HG02840 (cell line): Measurements from ENCODE around the gene FAM20B.

ENCODE experiments used
- ATAC-seq: cut with Tn5 transposase; IDR thresholded peaks from one replicate; pipeline ENCODE4 v1.9.1; 2021; ENCODE audit warnings: mild to moderate bottlenecking, moderate library complexity, moderate number of reproducible peaks; ENCODE audit not compliant: unreplicated experiment, low FRiP score

The FAM20B gene

GRCh38 chr1:179090923-179091322 lies 65.2 kb downstream of the FAM20B start:
- no peak for ATAC-seq

GRCh38 chr1:179091691-179092165 lies 66.0 kb downstream of the FAM20B start:
- no peak for ATAC-seq

GRCh38 chr1:179092896-179093461 lies 67.3 kb downstream of the FAM20B start:
- no peak for ATAC-seq

GRCh38 chr1:179094818-179095217 lies 69.1 kb downstream of the FAM20B start:
- no peak for ATAC-seq

- no peak for ATAC-seq
Observed at GRCh38 chr1:179095377-179095776, 69.7 kb downstream of the FAM20B start.

GRCh38 chr1:179095924-179096323 lies 70.2 kb downstream of the FAM20B start:
- no peak for ATAC-seq

GRCh38 chr1:179099891-179100290 lies 74.2 kb downstream of the FAM20B start:
- no peak for ATAC-seq

GRCh38 chr1:179101566-179101965 lies 75.9 kb downstream of the FAM20B start:
- ATAC-seq, result no peak

GRCh38 chr1:179103999-179104398 lies 78.3 kb downstream of the FAM20B start:
- no peak for ATAC-seq

- ATAC-seq, result no peak
Observed at GRCh38 chr1:179104611-179105250, 79.0 kb downstream of the FAM20B start.

- no peak for ATAC-seq
Observed at GRCh38 chr1:179105393-179105792, 79.7 kb downstream of the FAM20B start.

GRCh38 chr1:179107706-179108629 lies 82.3 kb downstream of the FAM20B start:
- ATAC-seq, result no peak

- no peak for ATAC-seq
Observed at GRCh38 chr1:179108644-179109043, 83.0 kb downstream of the FAM20B start.

- no peak for ATAC-seq
Observed at GRCh38 chr1:179115181-179115580, 89.5 kb downstream of the FAM20B start.

GRCh38 chr1:179119513-179119912 lies 93.8 kb downstream of the FAM20B start:
- no peak for ATAC-seq

GRCh38 chr1:179120736-179121135 lies 95.0 kb downstream of the FAM20B start:
- no peak for ATAC-seq

- no peak for ATAC-seq
Observed at GRCh38 chr1:179121159-179121938, 95.7 kb downstream of the FAM20B start.

GRCh38 chr1:179124873-179125272 lies 99.2 kb downstream of the FAM20B start:
- ATAC-seq, result no peak
